ENCODE measurements around the gene CHST13.

DNA sequence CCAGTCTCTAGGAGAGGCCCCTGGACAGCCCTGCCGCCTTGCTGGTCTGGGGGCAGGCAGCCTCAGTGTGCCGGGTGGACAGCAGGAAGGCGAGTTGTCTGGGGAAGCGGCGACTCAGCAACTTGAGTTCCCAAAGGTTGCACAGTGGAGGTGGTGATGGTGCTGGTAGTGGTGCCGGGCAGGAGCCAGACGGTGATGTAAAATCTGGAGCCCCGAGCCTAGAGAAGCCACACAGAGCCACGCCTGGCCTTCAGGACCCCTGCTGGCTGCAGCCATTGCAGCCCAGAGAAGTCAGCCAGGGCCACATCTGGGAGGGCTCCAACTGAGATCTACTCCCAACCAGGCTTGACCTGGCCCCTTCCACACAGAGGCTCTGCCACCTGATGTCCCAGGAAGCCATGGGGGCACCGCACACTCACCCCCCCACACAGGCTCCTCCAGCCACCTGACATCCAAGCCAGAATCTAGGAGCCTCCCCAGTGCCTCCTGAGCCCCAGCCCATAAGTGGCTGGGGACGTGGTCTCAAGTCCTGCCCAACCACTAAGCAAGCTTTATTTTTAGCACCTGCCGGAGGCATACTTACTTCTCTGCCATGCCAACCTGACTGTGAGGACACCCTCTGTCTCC, 26.0 kb downstream of the CHST13 start:
- TF ChIP-seq POLR2A (IDR thresholded peaks at IDR 0.05) (no peak), EP300 (IDR thresholded peaks at IDR 0.05) (no peak), POLR2AphosphoS5 (IDR thresholded peaks at IDR 0.05) (no peak)
- TF ChIP-seq, protein P1, sequence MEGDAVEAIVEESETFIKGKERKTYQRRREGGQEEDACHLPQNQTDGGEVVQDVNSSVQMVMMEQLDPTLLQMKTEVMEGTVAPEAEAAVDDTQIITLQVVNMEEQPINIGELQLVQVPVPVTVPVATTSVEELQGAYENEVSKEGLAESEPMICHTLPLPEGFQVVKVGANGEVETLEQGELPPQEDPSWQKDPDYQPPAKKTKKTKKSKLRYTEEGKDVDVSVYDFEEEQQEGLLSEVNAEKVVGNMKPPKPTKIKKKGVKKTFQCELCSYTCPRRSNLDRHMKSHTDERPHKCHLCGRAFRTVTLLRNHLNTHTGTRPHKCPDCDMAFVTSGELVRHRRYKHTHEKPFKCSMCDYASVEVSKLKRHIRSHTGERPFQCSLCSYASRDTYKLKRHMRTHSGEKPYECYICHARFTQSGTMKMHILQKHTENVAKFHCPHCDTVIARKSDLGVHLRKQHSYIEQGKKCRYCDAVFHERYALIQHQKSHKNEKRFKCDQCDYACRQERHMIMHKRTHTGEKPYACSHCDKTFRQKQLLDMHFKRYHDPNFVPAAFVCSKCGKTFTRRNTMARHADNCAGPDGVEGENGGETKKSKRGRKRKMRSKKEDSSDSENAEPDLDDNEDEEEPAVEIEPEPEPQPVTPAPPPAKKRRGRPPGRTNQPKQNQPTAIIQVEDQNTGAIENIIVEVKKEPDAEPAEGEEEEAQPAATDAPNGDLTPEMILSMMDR (IDR thresholded peaks at IDR 0.05): no peak

Measured in sigmoid colon (tissue), 4 donors.